Loucy (cell line): ENCODE data around the gene TXNL4A.

Experiments
- EZH2phosphoT487 ChIP-seq: fragments of 200-600 bp; IDR thresholded peaks from 2 replicates; pipeline ENCODE4 v1.6.1; 2018; ENCODE audit warnings: antibody characterized with exemption, mild to moderate bottlenecking, moderate library complexity, borderline replicate concordance
- TF ChIP-seq, protein P1 (sequence below): fragments of 200-600 bp; sonication (generic); conservative IDR thresholded peaks from 2 replicates; pipeline ENCODE4 v1.5.1; 2014; ENCODE audit warnings: mild to moderate bottlenecking, antibody characterized with exemption, low read length

DNA sequence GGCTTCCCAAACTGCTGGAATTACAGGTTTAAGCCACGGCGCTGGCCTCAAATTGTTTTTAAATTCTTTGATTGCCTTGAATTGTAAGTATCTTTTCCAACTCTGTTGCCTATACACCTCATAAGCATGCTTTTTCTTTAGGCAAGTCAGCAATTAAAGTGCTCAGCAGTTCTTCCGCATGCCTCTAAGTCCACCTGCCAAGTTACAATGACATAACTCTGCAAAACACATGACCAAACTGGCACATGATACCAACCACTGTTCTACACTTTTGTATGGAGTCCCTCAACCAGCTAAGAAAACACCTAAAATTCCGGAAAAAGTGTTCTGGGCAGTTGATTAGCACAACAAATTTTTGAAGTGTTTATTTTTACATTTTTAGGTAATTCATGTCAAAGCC is 5.1 kb downstream of the TXNL4A start:
- TF ChIP-seq, protein P1, sequence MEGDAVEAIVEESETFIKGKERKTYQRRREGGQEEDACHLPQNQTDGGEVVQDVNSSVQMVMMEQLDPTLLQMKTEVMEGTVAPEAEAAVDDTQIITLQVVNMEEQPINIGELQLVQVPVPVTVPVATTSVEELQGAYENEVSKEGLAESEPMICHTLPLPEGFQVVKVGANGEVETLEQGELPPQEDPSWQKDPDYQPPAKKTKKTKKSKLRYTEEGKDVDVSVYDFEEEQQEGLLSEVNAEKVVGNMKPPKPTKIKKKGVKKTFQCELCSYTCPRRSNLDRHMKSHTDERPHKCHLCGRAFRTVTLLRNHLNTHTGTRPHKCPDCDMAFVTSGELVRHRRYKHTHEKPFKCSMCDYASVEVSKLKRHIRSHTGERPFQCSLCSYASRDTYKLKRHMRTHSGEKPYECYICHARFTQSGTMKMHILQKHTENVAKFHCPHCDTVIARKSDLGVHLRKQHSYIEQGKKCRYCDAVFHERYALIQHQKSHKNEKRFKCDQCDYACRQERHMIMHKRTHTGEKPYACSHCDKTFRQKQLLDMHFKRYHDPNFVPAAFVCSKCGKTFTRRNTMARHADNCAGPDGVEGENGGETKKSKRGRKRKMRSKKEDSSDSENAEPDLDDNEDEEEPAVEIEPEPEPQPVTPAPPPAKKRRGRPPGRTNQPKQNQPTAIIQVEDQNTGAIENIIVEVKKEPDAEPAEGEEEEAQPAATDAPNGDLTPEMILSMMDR = no peak
- no peak for TF ChIP-seq EZH2phosphoT487
